H1 (cell line): Measurements from ENCODE around the gene DMXL1.

ENCODE experiments used
- CEBPB ChIP-seq: IDR thresholded peaks from 2 replicates; pipeline ENCODE4 v1.6.1; 2012; ENCODE audit warnings: low read depth, low read length
- EZH2 ChIP-seq: fragments of 200-600 bp; sonication (generic); IDR thresholded peaks from 2 replicates; pipeline ENCODE4 v1.7.1; 2012; ENCODE audit warnings: low read depth, mild to moderate bottlenecking, moderate library complexity, low read length, inconsistent platforms; ENCODE audit not compliant: severe bottlenecking
- KDM1A ChIP-seq: fragments of 200-600, 300-600 bp; sonication (generic); IDR thresholded peaks from 2 replicates; pipeline ENCODE4 v1.7.1; 2016; ENCODE audit warnings: mild to moderate bottlenecking, low read length, borderline replicate concordance
- SP2 ChIP-seq: IDR thresholded peaks from 2 replicates; pipeline ENCODE4 v1.6.1; 2012; ENCODE audit warnings: mild to moderate bottlenecking, low read length, inconsistent platforms
- SUZ12 ChIP-seq: fragments of 200-600 bp; sonication (generic); IDR thresholded peaks from 2 replicates; pipeline ENCODE4 v1.6.1; 2012; ENCODE audit warnings: mild to moderate bottlenecking, inconsistent platforms, low read length, moderate library complexity, mixed read lengths
- TF ChIP-seq, protein P1 (sequence below), 3 experiments: IDR thresholded peaks; 1 replicate in 2 of 3; 2 replicates in 1 of 3; pipeline versions ENCODE4 v1.5.1 to v1.6.1; 2011; ENCODE audit warnings: low read length in 3 of 3, mild to moderate bottlenecking in 3 of 3, inconsistent platforms in 2 of 3, low read depth in 1 of 3, moderate library complexity in 1 of 3; ENCODE audit not compliant: insufficient read depth in 1 of 3; ENCODE audit errors: control extremely low read depth in 1 of 3
- TF ChIP-seq, protein P2 (sequence below): IDR thresholded peaks from 2 replicates; pipeline ENCODE4 v1.6.1; 2012; ENCODE audit warnings: low read length, inconsistent platforms
- TF ChIP-seq, protein P3 (sequence below): IDR thresholded peaks from 2 replicates; pipeline ENCODE4 v1.6.1; 2011; ENCODE audit warnings: low read depth, mild to moderate bottlenecking, low read length; ENCODE audit not compliant: insufficient read depth

DNA sequence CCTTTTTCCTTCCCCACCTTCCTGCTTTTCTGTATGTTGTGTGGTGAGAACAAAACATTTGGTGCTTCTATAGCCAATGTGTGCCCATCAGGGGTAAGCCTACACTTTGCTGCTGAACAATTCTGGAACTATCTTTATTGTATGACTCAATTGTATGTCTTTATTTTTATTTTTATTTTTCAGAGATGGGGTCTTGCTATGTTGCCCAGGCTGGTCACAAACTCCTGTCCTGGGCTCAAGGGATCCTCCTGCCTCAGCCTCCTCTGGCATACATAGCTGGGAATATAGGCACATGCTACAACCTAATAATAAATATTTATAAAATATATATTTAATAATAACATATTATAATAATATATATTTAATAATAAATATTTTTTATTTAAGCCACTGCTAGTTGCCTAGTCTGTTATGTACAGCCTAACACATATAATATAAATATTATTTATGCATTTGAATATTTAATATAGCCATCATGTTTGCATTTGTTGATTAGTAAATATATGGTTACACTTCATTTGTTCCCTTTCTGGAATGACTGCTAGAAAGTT is 11.8 kb upstream of the DMXL1 start:
- no peak for TF ChIP-seq SP2
- no peak for TF ChIP-seq EZH2
- TF ChIP-seq, protein P1, sequence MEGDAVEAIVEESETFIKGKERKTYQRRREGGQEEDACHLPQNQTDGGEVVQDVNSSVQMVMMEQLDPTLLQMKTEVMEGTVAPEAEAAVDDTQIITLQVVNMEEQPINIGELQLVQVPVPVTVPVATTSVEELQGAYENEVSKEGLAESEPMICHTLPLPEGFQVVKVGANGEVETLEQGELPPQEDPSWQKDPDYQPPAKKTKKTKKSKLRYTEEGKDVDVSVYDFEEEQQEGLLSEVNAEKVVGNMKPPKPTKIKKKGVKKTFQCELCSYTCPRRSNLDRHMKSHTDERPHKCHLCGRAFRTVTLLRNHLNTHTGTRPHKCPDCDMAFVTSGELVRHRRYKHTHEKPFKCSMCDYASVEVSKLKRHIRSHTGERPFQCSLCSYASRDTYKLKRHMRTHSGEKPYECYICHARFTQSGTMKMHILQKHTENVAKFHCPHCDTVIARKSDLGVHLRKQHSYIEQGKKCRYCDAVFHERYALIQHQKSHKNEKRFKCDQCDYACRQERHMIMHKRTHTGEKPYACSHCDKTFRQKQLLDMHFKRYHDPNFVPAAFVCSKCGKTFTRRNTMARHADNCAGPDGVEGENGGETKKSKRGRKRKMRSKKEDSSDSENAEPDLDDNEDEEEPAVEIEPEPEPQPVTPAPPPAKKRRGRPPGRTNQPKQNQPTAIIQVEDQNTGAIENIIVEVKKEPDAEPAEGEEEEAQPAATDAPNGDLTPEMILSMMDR (IDR thresholded peaks at IDR 0.05; ENCODE audit: control extremely low read depth in 1 of 3, insufficient read depth in 1 of 3, low read depth in 1 of 3, low read length in 3 of 3) = no peak
- no peak for TF ChIP-seq CEBPB
- TF ChIP-seq KDM1A = no peak
- no peak for TF ChIP-seq SUZ12
- TF ChIP-seq, protein P2, sequence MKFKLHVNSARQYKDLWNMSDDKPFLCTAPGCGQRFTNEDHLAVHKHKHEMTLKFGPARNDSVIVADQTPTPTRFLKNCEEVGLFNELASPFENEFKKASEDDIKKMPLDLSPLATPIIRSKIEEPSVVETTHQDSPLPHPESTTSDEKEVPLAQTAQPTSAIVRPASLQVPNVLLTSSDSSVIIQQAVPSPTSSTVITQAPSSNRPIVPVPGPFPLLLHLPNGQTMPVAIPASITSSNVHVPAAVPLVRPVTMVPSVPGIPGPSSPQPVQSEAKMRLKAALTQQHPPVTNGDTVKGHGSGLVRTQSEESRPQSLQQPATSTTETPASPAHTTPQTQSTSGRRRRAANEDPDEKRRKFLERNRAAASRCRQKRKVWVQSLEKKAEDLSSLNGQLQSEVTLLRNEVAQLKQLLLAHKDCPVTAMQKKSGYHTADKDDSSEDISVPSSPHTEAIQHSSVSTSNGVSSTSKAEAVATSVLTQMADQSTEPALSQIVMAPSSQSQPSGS = no peak
- TF ChIP-seq, protein P3, sequence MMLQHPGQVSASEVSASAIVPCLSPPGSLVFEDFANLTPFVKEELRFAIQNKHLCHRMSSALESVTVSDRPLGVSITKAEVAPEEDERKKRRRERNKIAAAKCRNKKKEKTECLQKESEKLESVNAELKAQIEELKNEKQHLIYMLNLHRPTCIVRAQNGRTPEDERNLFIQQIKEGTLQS = no peak
